ENCODE results near the gene NR6A1. TPM values are rescaled to one million over a fixed set of nuclear protein-coding genes. Genes with fewer than 3 reads are reported as not detected.

NR6A1 gene
- total and polyA plus RNA-seq, 2 of the 8 experiments (the other 6 are each of a cell fraction or from before 2014, with no cell fraction given), result 93.2 to 237 TPM

GRCh38 chr9:124606027-124606426 is 165.1 kb downstream of the NR6A1 start:
- Histone ChIP-seq H3K4me3 (ENCODE audit: extremely low read depth in 1 of 4, insufficient read depth in 2 of 4, low read depth in 3 of 4, low read length in 4 of 4) (no peak overlapping the region), H3K9ac (replicated peaks in 1 of 4; ENCODE audit: extremely low read depth in 1 of 4, low read depth in 3 of 4, low read length in 3 of 4) (no peak overlapping the region), H2AK5ac (ENCODE audit: low read depth, low read length) (no peak overlapping the region), H3K27me3 (replicated peaks in 1 of 4; ENCODE audit: control insufficient read depth in 3 of 4, extremely low read depth in 1 of 4, insufficient read depth in 3 of 4, low read length in 3 of 4) (no peaks in the 10 kb centered on the region), H3K14ac (ENCODE audit: insufficient read length) (no peak overlapping the region), H3K79me1 (ENCODE audit: low read depth, low read length) (no peaks in the 10 kb centered on the region), H4K5ac (ENCODE audit: insufficient read length, low read depth, low read length) (no peak overlapping the region), H2BK120ac (replicated peaks; ENCODE audit: low read depth, low read length) (no peak overlapping the region), H3K4me2 (ENCODE audit: insufficient read depth in 1 of 2, low read depth in 2 of 2, low read length in 2 of 2) (no peak overlapping the region), H3K79me2 (ENCODE audit: control insufficient read depth in 1 of 2, insufficient read depth in 2 of 2, low read length in 2 of 2) (peaks cover 0 to 42% of the 10 kb centered on the region in 2 experiments; a peak in 2 of 4 replicates), H3K36me3 (ENCODE audit: control insufficient read depth in 2 of 4, insufficient read depth in 4 of 4, low read length in 3 of 4) (no peaks in the 10 kb centered on the region), H2BK20ac (ENCODE audit: low read length) (no peak overlapping the region), H3K4ac (replicated peaks; ENCODE audit: insufficient read length, low read depth, low read length) (no peak overlapping the region), H3K23me2 (ENCODE audit: low read depth, low read length) (no peaks in the 10 kb centered on the region), H4K8ac (ENCODE audit: extremely low read depth, insufficient read depth, low read length) (no peak overlapping the region), H2BK15ac (ENCODE audit: low read length) (no peak overlapping the region), H2BK12ac (ENCODE audit: low read depth, low read length) (no peak overlapping the region), H3K56ac (replicated peaks; ENCODE audit: insufficient read length, low read depth, low read length) (no peak overlapping the region), H4K20me1 (replicated peaks in 1 of 2; ENCODE audit: control insufficient read depth in 1 of 2, insufficient read depth in 2 of 2, low read length in 2 of 2) (no peaks in the 10 kb centered on the region), H4K91ac (replicated peaks; ENCODE audit: insufficient read length, low read length) (no peak overlapping the region), H3K23ac (ENCODE audit: insufficient read length) (no peak overlapping the region), H2AFZ (ENCODE audit: low read length) (no peak overlapping the region), H3K27ac (ENCODE audit: low read depth, low read length) (no peak overlapping the region), H3K4me1 (replicated peaks in 1 of 4; ENCODE audit: control insufficient read depth in 3 of 4, insufficient read depth in 4 of 4, low read length in 3 of 4) (no peaks in the 10 kb centered on the region), H3K9me3 (ENCODE audit: insufficient read depth in 2 of 2, low read depth in 1 of 2, low read length in 1 of 2) (no peaks in the 10 kb centered on the region), H3K18ac (ENCODE audit: extremely low read depth, low read length) (no peak overlapping the region), H2BK5ac (ENCODE audit: low read depth, low read length) (no peak overlapping the region)
- DNase-seq (ENCODE audit: low read depth in 1 of 2, low spot score in 2 of 2) (no peak), FAIRE-seq (no peak)
- ChIA-PET POLR2A (ENCODE audit: partially characterized antibody) (interaction anchor here (0.9 kb wide), 1 partner anchor 10 kb away, joined by 3 read pairs; no protein-coding TSS in a partner anchor), CTCF (ENCODE audit: partially characterized antibody) (interaction anchor here (0.5 to 4.0 kb wide), 9 partner anchors 9 to 564 kb away, joined by 3 to 19 read pairs (median 4); no protein-coding TSS in a partner anchor)
- TF ChIP-seq FOSL1 (IDR thresholded peaks at IDR 0.05; ENCODE audit: insufficient read depth, low read depth, low read length) (no peak), JUN (IDR thresholded peaks at IDR 0.05; ENCODE audit: low read depth, low read length) (no peak), KDM1A (IDR thresholded peaks at IDR 0.05; ENCODE audit: borderline replicate concordance, low read length) (no peak), NANOG (IDR thresholded peaks at IDR 0.05; ENCODE audit: insufficient read depth, low read depth, low read length, poor library complexity, severe bottlenecking) (no peak), CEBPB (IDR thresholded peaks at IDR 0.05; ENCODE audit: low read depth, low read length) (no peak), SIN3A (conservative IDR thresholded peaks at IDR 0.05 in 1 of 2, IDR thresholded peaks at IDR 0.05 in 1 of 2; ENCODE audit: low read depth in 1 of 2, low read length in 2 of 2) (no peak)
- TF ChIP-seq, protein P1, sequence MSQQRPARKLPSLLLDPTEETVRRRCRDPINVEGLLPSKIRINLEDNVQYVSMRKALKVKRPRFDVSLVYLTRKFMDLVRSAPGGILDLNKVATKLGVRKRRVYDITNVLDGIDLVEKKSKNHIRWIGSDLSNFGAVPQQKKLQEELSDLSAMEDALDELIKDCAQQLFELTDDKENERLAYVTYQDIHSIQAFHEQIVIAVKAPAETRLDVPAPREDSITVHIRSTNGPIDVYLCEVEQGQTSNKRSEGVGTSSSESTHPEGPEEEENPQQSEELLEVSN (IDR thresholded peaks at IDR 0.05), result no peak
- 93% methylated on average over 2 of the region's 2 CpGs; no CpG with 5 or more reads in 1 of the 2 experiments for WGBS, 2 experiments (ENCODE audit: extremely low coverage in 1 of 2, insufficient coverage in 1 of 2, insufficient read length in 1 of 2, insufficient replicate concordance in 2 of 2, low coverage in 1 of 2, low lambda C conversion rate in 2 of 2, missing lambda C conversion rate in 1 of 2)

Measured in H1 (cell line).